Dendritic cell treated with granulocyte-macrophage colony-stimulating factor and Interleukin-4, amounts not matched to agents 40 ng/mL and 50 ng/mL, for 4 days (primary cell): Measurements from ENCODE around the gene PODXL2.
"Not testable (repeated sequence)": the region's sequence is repeated elsewhere in the genome, so short reads cannot be mapped to it uniquely, and the experiment has no call there.

Experiments used
- H3K27ac Mint-ChIP-seq: one replicate; pipeline ENCODE4 v1.8.0; 2022; ENCODE audit warnings: mild to moderate bottlenecking, mixed read lengths
- H3K27me3 Mint-ChIP-seq: one replicate; pipeline ENCODE4 v1.8.0; 2022; ENCODE audit warnings: mild to moderate bottlenecking, mixed read lengths
- H3K36me3 Mint-ChIP-seq: one replicate; pipeline ENCODE4 v1.8.0; 2022; ENCODE audit warnings: low read depth, mixed read lengths
- H3K4me1 Mint-ChIP-seq: one replicate; pipeline ENCODE4 v1.8.0; 2022; ENCODE audit warnings: low read depth, mixed read lengths
- H3K4me3 Mint-ChIP-seq: one replicate; pipeline ENCODE4 v1.8.0; 2022; ENCODE audit warnings: mild to moderate bottlenecking, moderate library complexity, mixed read lengths
- H3K9me3 Mint-ChIP-seq: one replicate; pipeline ENCODE4 v1.8.0; 2022; ENCODE audit warnings: mixed read lengths
- intact Hi-C: fragments of 100-400 bp; cut with micrococcal nuclease; formaldehyde crosslinking; loops from one replicate; pipeline ENCODE4 v1.15.0; 2022

PODXL2 gene

GRCh38 chr3:127694467-127695215 is 65.7 kb downstream of the PODXL2 start:
- Mint-ChIP-seq H3K4me1 (peaks cover 25% of the 10 kb centered on the region), H3K9me3 (no peaks in the 10 kb centered on the region), H3K36me3 (peaks cover 28% of the 10 kb centered on the region), H3K4me3 (no peak overlapping the region), H3K27me3 (no peaks in the 10 kb centered on the region), H3K27ac (peak overlapping the region; percentile 12)
- intact Hi-C loops = loop anchor here (5.0 to 10.0 kb wide), 2 partner anchors 80 to 268 kb away; no protein-coding TSS in a partner anchor

GRCh38 chr3:127697551-127698240 is 68.7 kb downstream of the PODXL2 start:
- H3K4me3 Mint-ChIP-seq = no peak overlapping the region
- peaks cover 21% of the 10 kb centered on the region for H3K36me3 Mint-ChIP-seq
- peak overlapping the region; percentile 78 for H3K27ac Mint-ChIP-seq
- intact Hi-C loops = loop anchor here (2.0 to 10.0 kb wide), 2 partner anchors 77 to 133 kb away; no protein-coding TSS in a partner anchor
- peaks cover 25% of the 10 kb centered on the region for H3K4me1 Mint-ChIP-seq
- peaks cover 3% of the 10 kb centered on the region for H3K27me3 Mint-ChIP-seq
- no peaks in the 10 kb centered on the region for H3K9me3 Mint-ChIP-seq

GRCh38 chr3:127698286-127698685 is 69.3 kb downstream of the PODXL2 start:
- peaks cover 31% of the 10 kb centered on the region for H3K4me1 Mint-ChIP-seq

GRCh38 chr3:127698691-127699415 is 69.9 kb downstream of the PODXL2 start:
- H3K36me3 Mint-ChIP-seq = peaks cover 20% of the 10 kb centered on the region
- H3K27ac Mint-ChIP-seq = peak overlapping the region; percentile 45
- peaks cover 3% of the 10 kb centered on the region for H3K27me3 Mint-ChIP-seq
- H3K4me1 Mint-ChIP-seq = peaks cover 36% of the 10 kb centered on the region
- intact Hi-C loops = loop anchor here (10.0 kb wide), 1 partner anchor 76 kb away; no protein-coding TSS in a partner anchor
- H3K9me3 Mint-ChIP-seq = no peaks in the 10 kb centered on the region
- H3K4me3 Mint-ChIP-seq = no peak overlapping the region

More at GRCh38 chr3:127698286-127698685, 69.3 kb downstream of the PODXL2 start:
- no peak overlapping the region for H3K4me3 Mint-ChIP-seq
- H3K36me3 Mint-ChIP-seq = peaks cover 20% of the 10 kb centered on the region
- peaks cover 3% of the 10 kb centered on the region for H3K27me3 Mint-ChIP-seq
- intact Hi-C loops = loop anchor here (10.0 kb wide), 1 partner anchor 77 kb away; no protein-coding TSS in a partner anchor
- H3K27ac Mint-ChIP-seq = peak overlapping the region; percentile 45
- H3K9me3 Mint-ChIP-seq = no peaks in the 10 kb centered on the region

GRCh38 chr3:127699416-127700300 is 70.7 kb downstream of the PODXL2 start:
- Mint-ChIP-seq H3K27ac (no peak overlapping the region), H3K4me3 (no peak overlapping the region), H3K36me3 (peaks cover 16% of the 10 kb centered on the region), H3K27me3 (peaks cover 3% of the 10 kb centered on the region), H3K4me1 (peaks cover 37% of the 10 kb centered on the region), H3K9me3 (no peaks in the 10 kb centered on the region)
- intact Hi-C loops = loop anchor here (10.0 kb wide), 1 partner anchor 75 kb away; no protein-coding TSS in a partner anchor

GRCh38 chr3:127700406-127700805 is 71.4 kb downstream of the PODXL2 start:
- no peak overlapping the region for H3K4me3 Mint-ChIP-seq
- H3K27ac Mint-ChIP-seq = no peak overlapping the region
- peaks cover 10% of the 10 kb centered on the region for H3K36me3 Mint-ChIP-seq

GRCh38 chr3:127701280-127701911 is 72.4 kb downstream of the PODXL2 start:
- no peaks in the 10 kb centered on the region for H3K9me3 Mint-ChIP-seq
- peaks cover 10% of the 10 kb centered on the region for H3K36me3 Mint-ChIP-seq
- intact Hi-C loops = no loop called here
- no peak overlapping the region for H3K4me3 Mint-ChIP-seq
- peaks cover 3% of the 10 kb centered on the region for H3K27me3 Mint-ChIP-seq
- peak overlapping the region; percentile 3 for H3K27ac Mint-ChIP-seq
- peaks cover 31% of the 10 kb centered on the region for H3K4me1 Mint-ChIP-seq

More at GRCh38 chr3:127700406-127700805, 71.4 kb downstream of the PODXL2 start:
- Mint-ChIP-seq H3K9me3 (no peaks in the 10 kb centered on the region), H3K27me3 (peaks cover 3% of the 10 kb centered on the region), H3K4me1 (peaks cover 37% of the 10 kb centered on the region)
- intact Hi-C loops = no loop called here

GRCh38 chr3:127702151-127702578 is 73.2 kb downstream of the PODXL2 start:
- H3K4me1 Mint-ChIP-seq = peaks cover 23% of the 10 kb centered on the region
- peaks cover 3% of the 10 kb centered on the region for H3K27me3 Mint-ChIP-seq
- no peak overlapping the region for H3K4me3 Mint-ChIP-seq
- peaks cover 10% of the 10 kb centered on the region for H3K36me3 Mint-ChIP-seq
- intact Hi-C loops = no loop called here
- no peaks in the 10 kb centered on the region for H3K9me3 Mint-ChIP-seq
- peak overlapping the region; percentile 3 for H3K27ac Mint-ChIP-seq

GRCh38 chr3:127704840-127705239 is 75.9 kb downstream of the PODXL2 start:
- Mint-ChIP-seq H3K36me3 (peaks cover 22% of the 10 kb centered on the region), H3K4me1 (peaks cover 11% of the 10 kb centered on the region)
- H3K27ac Mint-ChIP-seq, intact Hi-C loops, H3K27me3 Mint-ChIP-seq, H3K4me3 Mint-ChIP-seq, H3K9me3 Mint-ChIP-seq: not testable (repeated sequence)

GRCh38 chr3:127706312-127706711 is 77.3 kb downstream of the PODXL2 start:
- peaks cover 3% of the 10 kb centered on the region for H3K27me3 Mint-ChIP-seq
- H3K27ac Mint-ChIP-seq = no peak overlapping the region
- H3K4me1 Mint-ChIP-seq = peaks cover 11% of the 10 kb centered on the region
- no peak overlapping the region for H3K4me3 Mint-ChIP-seq
- intact Hi-C loops = no loop called here
- H3K9me3 Mint-ChIP-seq = no peaks in the 10 kb centered on the region
- H3K36me3 Mint-ChIP-seq = peaks cover 31% of the 10 kb centered on the region

GRCh38 chr3:127706785-127707351 is 77.9 kb downstream of the PODXL2 start:
- intact Hi-C loops = no loop called here
- peaks cover 11% of the 10 kb centered on the region for H3K4me1 Mint-ChIP-seq
- no peak overlapping the region for H3K27ac Mint-ChIP-seq
- no peaks in the 10 kb centered on the region for H3K9me3 Mint-ChIP-seq
- no peak overlapping the region for H3K4me3 Mint-ChIP-seq
- no peaks in the 10 kb centered on the region for H3K27me3 Mint-ChIP-seq
- peaks cover 32% of the 10 kb centered on the region for H3K36me3 Mint-ChIP-seq

- H3K4me1 Mint-ChIP-seq = peaks cover 10% of the 10 kb centered on the region
- H3K36me3 Mint-ChIP-seq = peaks cover 36% of the 10 kb centered on the region
- intact Hi-C loops = no loop called here
- H3K9me3 Mint-ChIP-seq = no peaks in the 10 kb centered on the region
- no peak overlapping the region for H3K27ac Mint-ChIP-seq
- H3K27me3 Mint-ChIP-seq = no peaks in the 10 kb centered on the region
- H3K4me3 Mint-ChIP-seq = no peak overlapping the region
Measured at GRCh38 chr3:127707851-127708411, 78.9 kb downstream of the PODXL2 start.
